ENCODE results near the gene FBXW8.

Gene FBXW8

GRCh38 chr12:116887244-116887643 is 23.5 kb upstream of the FBXW8 start:
- DNase-seq (ENCODE audit: low read depth) = no peak

GRCh38 chr12:116887897-116888296 is 22.9 kb upstream of the FBXW8 start:
- no peak for DNase-seq (ENCODE audit: low read depth)

GRCh38 chr12:116890330-116890729 is 20.4 kb upstream of the FBXW8 start:
- DNase-seq (ENCODE audit: low read depth) = no peak

GRCh38 chr12:116891019-116891418 is 19.7 kb upstream of the FBXW8 start:
- no peak for DNase-seq (ENCODE audit: low read depth)

GRCh38 chr12:116892349-116893140 is 18.2 kb upstream of the FBXW8 start:
- no peak for DNase-seq (ENCODE audit: low read depth)

- no peak for DNase-seq (ENCODE audit: low read depth)
Observed at GRCh38 chr12:116894913-116895312, 15.8 kb upstream of the FBXW8 start.

GRCh38 chr12:116896411-116896924 is 14.3 kb upstream of the FBXW8 start:
- no peak for DNase-seq (ENCODE audit: low read depth)

- DNase-seq (ENCODE audit: low read depth) = no peak
Observed at GRCh38 chr12:116897476-116897875, 13.3 kb upstream of the FBXW8 start.

- DNase-seq (ENCODE audit: low read depth) = no peak
Observed at GRCh38 chr12:116898669-116899068, 12.1 kb upstream of the FBXW8 start.

GRCh38 chr12:116901612-116902011 is 9.1 kb upstream of the FBXW8 start:
- no peak for DNase-seq (ENCODE audit: low read depth)

GRCh38 chr12:116903818-116904217 is 6.9 kb upstream of the FBXW8 start:
- DNase-seq (ENCODE audit: low read depth) = no peak

- DNase-seq (ENCODE audit: low read depth) = no peak
Observed at GRCh38 chr12:116906285-116906684, 4.5 kb upstream of the FBXW8 start.

GRCh38 chr12:116910280-116910644 is 488 bp upstream of the FBXW8 start:
- DNase-seq (ENCODE audit: low read depth) = no peak

- no peak for DNase-seq (ENCODE audit: low read depth)
Observed at GRCh38 chr12:116915326-116915725, 4.6 kb downstream of the FBXW8 start.

GRCh38 chr12:116916122-116916521 is 5.4 kb downstream of the FBXW8 start:
- no peak for DNase-seq (ENCODE audit: low read depth)

GRCh38 chr12:116916714-116917114 is 6.0 kb downstream of the FBXW8 start:
- DNase-seq (ENCODE audit: low read depth) = peak; percentile 4

GRCh38 chr12:116918464-116918863 is 7.7 kb downstream of the FBXW8 start:
- no peak for DNase-seq (ENCODE audit: low read depth)

GRCh38 chr12:116919247-116919661 is 8.5 kb downstream of the FBXW8 start:
- no peak for DNase-seq (ENCODE audit: low read depth)

GRCh38 chr12:116919706-116920485 is 9.1 kb downstream of the FBXW8 start:
- DNase-seq (ENCODE audit: low read depth) = no peak

GRCh38 chr12:116920939-116921338 is 10.2 kb downstream of the FBXW8 start:
- no peak for DNase-seq (ENCODE audit: low read depth)

- no peak for DNase-seq (ENCODE audit: low read depth)
Observed at GRCh38 chr12:116922194-116922897, 11.6 kb downstream of the FBXW8 start.
